Smooth muscle cell (in vitro differentiated cells): ENCODE measurements around the gene STUB1. TPM values are rescaled to one million over a fixed set of nuclear protein-coding genes. Genes with fewer than 3 reads are reported as not detected.

Source experiments
- DNase-seq: peaks from one replicate; lab custom pipeline; 2025; ENCODE audit not compliant: unreplicated experiment; lab: John Stamatoyannopoulos, UW
- H2AFZ ChIP-seq: fragments of 200-600 bp; sonication (generic); 2 replicates; pipeline ENCODE4 v1.6.0; 2016; ENCODE audit warnings: antibody characterized with exemption, low read depth, mild to moderate bottlenecking
- H3F3A ChIP-seq: fragments of 200-600 bp; sonication (generic); 2 replicates; pipeline ENCODE4 v1.6.0; 2017; ENCODE audit warnings: antibody characterized with exemption, low read depth
- H3K27ac ChIP-seq: fragments of 200-600 bp; sonication (generic); 2 replicates; pipeline ENCODE4 v1.5.1; 2016; ENCODE audit warnings: low read depth, mild to moderate bottlenecking
- H3K27me3 ChIP-seq: fragments of 200-600 bp; sonication (generic); 2 replicates; pipeline ENCODE4 v1.6.1; 2016; ENCODE audit warnings: low read depth, mild to moderate bottlenecking
- H3K36me3 ChIP-seq: fragments of 200-600 bp; sonication (generic); 2 replicates; pipeline ENCODE4 v1.5.1; 2016; ENCODE audit warnings: low read depth
- H3K4me1 ChIP-seq: fragments of 200-600 bp; sonication (generic); 2 replicates; pipeline ENCODE4 v1.5.1; 2016; ENCODE audit warnings: low read depth
- H3K4me2 ChIP-seq: fragments of 200-600 bp; sonication (generic); 2 replicates; pipeline ENCODE4 v1.6.0; 2016; ENCODE audit warnings: mild to moderate bottlenecking
- H3K4me3 ChIP-seq: fragments of 200-600 bp; sonication (generic); 2 replicates; pipeline ENCODE4 v1.5.1; 2016; ENCODE audit warnings: mild to moderate bottlenecking
- H3K79me2 ChIP-seq: fragments of 200-600 bp; sonication (generic); 2 replicates; pipeline ENCODE4 v1.6.0; 2016; ENCODE audit warnings: low read depth, mild to moderate bottlenecking
- H3K9ac ChIP-seq: fragments of 200-600 bp; sonication (generic); 2 replicates; pipeline ENCODE4 v1.6.0; 2016; ENCODE audit warnings: low read depth
- H3K9me3 ChIP-seq: fragments of 200-600 bp; sonication (generic); replicated peaks from 2 replicates; pipeline ENCODE4 v1.5.1; 2016; ENCODE audit warnings: low read depth
- H4K20me1 ChIP-seq: fragments of 200-600 bp; sonication (generic); 2 replicates; pipeline ENCODE4 v1.6.0; 2016; ENCODE audit warnings: low read depth
- WGBS: methylation state at CpG from one replicate; pipeline ENCODE4 v1.1.7; 2016; ENCODE audit warnings: low lambda C conversion rate; 5-methylcytosine and 5-hydroxymethylcytosine counted together
- polyA plus RNA-seq: library from polyadenylated mRNA; unstranded; fragments of >200 nt; fragmentation: Nextera tagmentation; extraction: Ambion mirVana; gene quantifications from 2 replicates; pipeline ENCODE4 v1.2.1, GENCODE V29; 2016
- total RNA-seq: library from RNA; depleted of rRNA; stranded (reverse); fragments of >200 nt; gene quantifications from 2 replicates; pipeline ENCODE4 v1.2.3, GENCODE V29; 2014
- TF ChIP-seq, protein P1 (sequence below): fragments of 200-600 bp; sonication (generic); IDR thresholded peaks from 2 replicates; pipeline ENCODE4 v1.5.1; 2017; ENCODE audit warnings: borderline replicate concordance, mild to moderate bottlenecking, antibody characterized with exemption; ENCODE audit not compliant: insufficient read depth, poor library complexity, severe bottlenecking

Gene STUB1
- total and polyA plus RNA-seq, 2 experiments from 2014 or later = 99.0 to 196 TPM

DNA sequence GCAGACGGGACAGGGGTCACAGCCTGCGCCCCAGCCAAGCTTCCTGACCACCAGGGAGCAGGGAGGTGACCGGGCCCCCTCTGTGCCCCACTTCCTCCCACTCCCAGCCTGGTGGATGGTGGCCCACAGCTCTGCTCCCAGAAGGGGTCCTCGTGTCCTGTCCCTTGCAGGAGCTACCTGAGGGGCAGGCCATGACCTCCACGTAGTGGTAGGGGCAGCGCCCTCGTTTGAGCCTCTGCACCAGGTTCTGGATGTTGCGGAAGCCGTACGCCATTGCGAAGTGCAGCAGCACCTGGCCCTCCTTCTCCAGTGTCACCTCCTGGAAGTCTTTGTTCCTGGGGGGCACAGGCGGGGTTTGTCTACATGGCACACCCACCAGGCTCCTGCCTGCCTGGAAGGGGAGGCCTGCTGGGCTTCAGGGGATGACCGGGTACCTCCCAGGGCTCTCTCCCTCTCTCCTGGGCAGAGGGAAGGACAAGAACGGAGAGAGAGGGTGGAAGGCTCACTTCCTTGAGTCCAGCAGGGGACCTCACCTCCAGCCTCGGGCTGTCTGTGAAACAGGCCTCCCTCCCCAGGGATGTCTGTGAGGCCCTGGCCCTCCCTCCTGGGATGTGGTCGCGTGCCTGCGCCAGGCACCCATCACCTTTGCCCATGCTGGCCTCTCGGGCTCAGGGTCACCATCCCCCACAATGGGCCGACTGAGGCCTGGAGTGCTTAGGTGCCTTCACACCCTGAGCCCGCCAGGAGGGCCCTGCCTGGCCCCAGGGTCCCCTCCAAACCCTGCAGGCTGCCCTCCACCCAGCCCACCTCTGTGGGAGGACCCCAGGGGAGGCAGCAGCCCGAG, 50.7 kb downstream of the STUB1 start:
- H3K36me3 ChIP-seq = no peaks in the 10 kb centered on the region
- no peak overlapping the region for H3K4me2 ChIP-seq
- WGBS = 93% methylated on average over 22 of the region's 22 CpGs
- no peak overlapping the region for H3K4me3 ChIP-seq
- H3F3A ChIP-seq = peaks cover 4% of the 10 kb centered on the region
- TF ChIP-seq, protein P1, sequence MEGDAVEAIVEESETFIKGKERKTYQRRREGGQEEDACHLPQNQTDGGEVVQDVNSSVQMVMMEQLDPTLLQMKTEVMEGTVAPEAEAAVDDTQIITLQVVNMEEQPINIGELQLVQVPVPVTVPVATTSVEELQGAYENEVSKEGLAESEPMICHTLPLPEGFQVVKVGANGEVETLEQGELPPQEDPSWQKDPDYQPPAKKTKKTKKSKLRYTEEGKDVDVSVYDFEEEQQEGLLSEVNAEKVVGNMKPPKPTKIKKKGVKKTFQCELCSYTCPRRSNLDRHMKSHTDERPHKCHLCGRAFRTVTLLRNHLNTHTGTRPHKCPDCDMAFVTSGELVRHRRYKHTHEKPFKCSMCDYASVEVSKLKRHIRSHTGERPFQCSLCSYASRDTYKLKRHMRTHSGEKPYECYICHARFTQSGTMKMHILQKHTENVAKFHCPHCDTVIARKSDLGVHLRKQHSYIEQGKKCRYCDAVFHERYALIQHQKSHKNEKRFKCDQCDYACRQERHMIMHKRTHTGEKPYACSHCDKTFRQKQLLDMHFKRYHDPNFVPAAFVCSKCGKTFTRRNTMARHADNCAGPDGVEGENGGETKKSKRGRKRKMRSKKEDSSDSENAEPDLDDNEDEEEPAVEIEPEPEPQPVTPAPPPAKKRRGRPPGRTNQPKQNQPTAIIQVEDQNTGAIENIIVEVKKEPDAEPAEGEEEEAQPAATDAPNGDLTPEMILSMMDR = no peak
- no peak overlapping the region for H3K27ac ChIP-seq
- H2AFZ ChIP-seq = no peak overlapping the region
- H3K4me1 ChIP-seq = peaks cover 10% of the 10 kb centered on the region
- no peaks in the 10 kb centered on the region for H3K27me3 ChIP-seq
- no peaks in the 10 kb centered on the region for H4K20me1 ChIP-seq
- no peak overlapping the region for H3K9ac ChIP-seq
- H3K79me2 ChIP-seq = no peaks in the 10 kb centered on the region
- no peak for DNase-seq
- no peaks in the 10 kb centered on the region for H3K9me3 ChIP-seq

DNA sequence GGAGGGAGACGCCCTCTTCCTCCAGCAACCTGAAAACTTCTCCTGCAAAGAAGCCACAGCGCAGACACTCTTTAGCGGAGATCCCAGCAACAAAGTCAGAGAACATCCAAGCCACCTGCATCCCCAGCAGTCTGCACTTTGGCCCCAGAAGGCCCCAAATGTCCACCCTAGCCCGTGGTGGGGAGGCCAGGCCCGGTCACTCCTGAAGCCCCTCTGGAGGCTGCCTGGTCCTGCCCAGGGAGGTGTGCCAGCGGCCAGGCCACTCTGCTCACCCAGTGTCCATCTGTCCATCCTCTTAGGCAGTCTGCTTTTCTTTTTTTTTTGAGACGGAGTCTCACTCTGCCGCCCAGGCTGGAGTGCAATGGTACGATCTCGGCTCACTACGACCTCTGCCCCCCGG, 52.1 kb downstream of the STUB1 start:
- H3K36me3 ChIP-seq = no peaks in the 10 kb centered on the region
- no peaks in the 10 kb centered on the region for H3K9me3 ChIP-seq
- WGBS = 98% methylated on average over 12 of the region's 12 CpGs
- H2AFZ ChIP-seq = no peak overlapping the region
- no peak overlapping the region for H3K9ac ChIP-seq
- no peaks in the 10 kb centered on the region for H3K27me3 ChIP-seq
- H3K79me2 ChIP-seq = no peaks in the 10 kb centered on the region
- DNase-seq = no peak
- H3F3A ChIP-seq = no peaks in the 10 kb centered on the region
- H3K4me3 ChIP-seq = no peak overlapping the region
- no peak overlapping the region for H3K27ac ChIP-seq
- H3K4me1 ChIP-seq = peaks cover 9% of the 10 kb centered on the region
- H3K4me2 ChIP-seq = no peak overlapping the region
- TF ChIP-seq, protein P1 = no peak
- no peaks in the 10 kb centered on the region for H4K20me1 ChIP-seq

Other genes with a start within 250 kb of the STUB1 start
- gene CAPN15, start 152.7 kb upstream of the STUB1 start, total RNA-seq = 8.6 and 14.7 TPM in 2 replicates
- gene CAPN15, start 152.7 kb upstream of the STUB1 start, polyA plus RNA-seq = 18.7 and 23.6 TPM in 2 replicates
- gene PRR35, start 120.0 kb upstream of the STUB1 start, total RNA-seq = not detected in 2 replicates
- not detected in 2 replicates for gene PRR35, start 120.0 kb upstream of the STUB1 start, polyA plus RNA-seq
- gene NHLRC4, start 113.4 kb upstream of the STUB1 start, total RNA-seq = 0.18 and 0.63 TPM in 2 replicates
- gene NHLRC4, start 113.4 kb upstream of the STUB1 start, polyA plus RNA-seq = 0.85 and 2.6 TPM in 2 replicates
- gene PIGQ, start 110.4 kb upstream of the STUB1 start, total RNA-seq = 21.0 and 30.1 TPM in 2 replicates
- 45.7 and 51.0 TPM in 2 replicates for gene PIGQ, start 110.4 kb upstream of the STUB1 start, polyA plus RNA-seq
- 14.7 and 21.2 TPM in 2 replicates for gene RAB40C, start 90.3 kb upstream of the STUB1 start, total RNA-seq
- gene RAB40C, start 90.3 kb upstream of the STUB1 start, polyA plus RNA-seq = 27.0 and 28.3 TPM in 2 replicates
- gene WFIKKN1, start 49.4 kb upstream of the STUB1 start, total RNA-seq = 1.5 TPM in 1 of 2 replicates, not detected in the other
- 0.77 and 0.83 TPM in 2 replicates for gene WFIKKN1, start 49.4 kb upstream of the STUB1 start, polyA plus RNA-seq
- gene METTL26, start 44.1 kb upstream of the STUB1 start, total RNA-seq = 134 and 158 TPM in 2 replicates
- 227 and 238 TPM in 2 replicates for gene METTL26, start 44.1 kb upstream of the STUB1 start, polyA plus RNA-seq
- gene MCRIP2, start 38.6 kb upstream of the STUB1 start, total RNA-seq = 7.7 and 11.9 TPM in 2 replicates
- 34.7 and 45.8 TPM in 2 replicates for gene MCRIP2, start 38.6 kb upstream of the STUB1 start, polyA plus RNA-seq
- 6.8 and 8.4 TPM in 2 replicates for gene WDR90, start 31.0 kb upstream of the STUB1 start, total RNA-seq
- gene WDR90, start 31.0 kb upstream of the STUB1 start, polyA plus RNA-seq = 10.4 and 24.6 TPM in 2 replicates
- 41.4 and 44.5 TPM in 2 replicates for gene RHOT2, start 12.3 kb upstream of the STUB1 start, total RNA-seq
- gene RHOT2, start 12.3 kb upstream of the STUB1 start, polyA plus RNA-seq = 148 and 152 TPM in 2 replicates
- gene RHBDL1, start 4.7 kb upstream of the STUB1 start, total RNA-seq = 2.7 and 4.5 TPM in 2 replicates
- 2.6 and 3.7 TPM in 2 replicates for gene RHBDL1, start 4.7 kb upstream of the STUB1 start, polyA plus RNA-seq
- gene JMJD8, start 3.9 kb downstream of the STUB1 start, total RNA-seq = 42.9 and 47.9 TPM in 2 replicates
- 92.5 and 95.1 TPM in 2 replicates for gene JMJD8, start 3.9 kb downstream of the STUB1 start, polyA plus RNA-seq
- gene WDR24, start 10.0 kb downstream of the STUB1 start, total RNA-seq = 4.7 and 10.6 TPM in 2 replicates
- 19.3 and 22.2 TPM in 2 replicates for gene WDR24, start 10.0 kb downstream of the STUB1 start, polyA plus RNA-seq
- 0.76 TPM in 1 of 2 replicates, not detected in the other for gene FBXL16, start 25.4 kb downstream of the STUB1 start, total RNA-seq
- 0.17 TPM in 1 of 2 replicates, not detected in the other for gene FBXL16, start 25.4 kb downstream of the STUB1 start, polyA plus RNA-seq
- gene METRN, start 34.7 kb downstream of the STUB1 start, total RNA-seq = 30.6 and 39.6 TPM in 2 replicates
- gene METRN, start 34.7 kb downstream of the STUB1 start, polyA plus RNA-seq = 170 and 193 TPM in 2 replicates
- 11.9 and 15.6 TPM in 2 replicates for gene ANTKMT, start 40.7 kb downstream of the STUB1 start, total RNA-seq
- gene ANTKMT, start 40.7 kb downstream of the STUB1 start, polyA plus RNA-seq = 39.8 and 40.9 TPM in 2 replicates
- gene CCDC78, start 46.0 kb downstream of the STUB1 start, total RNA-seq = 2.8 TPM in 1 of 2 replicates, not detected in the other
- 3.4 and 4.7 TPM in 2 replicates for gene CCDC78, start 46.0 kb downstream of the STUB1 start, polyA plus RNA-seq
- 3.2 and 15.4 TPM in 2 replicates for gene HAGHL, start 46.7 kb downstream of the STUB1 start, total RNA-seq
- 23.1 and 24.6 TPM in 2 replicates for gene HAGHL, start 46.7 kb downstream of the STUB1 start, polyA plus RNA-seq
- 19.7 and 33.5 TPM in 2 replicates for gene CIAO3, start 60.6 kb downstream of the STUB1 start, total RNA-seq
- 35.6 and 39.6 TPM in 2 replicates for gene CIAO3, start 60.6 kb downstream of the STUB1 start, polyA plus RNA-seq
- 0.18 and 3.7 TPM in 2 replicates for gene MSLN, start 80.3 kb downstream of the STUB1 start, total RNA-seq
- 0.26 and 1.2 TPM in 2 replicates for gene MSLN, start 80.3 kb downstream of the STUB1 start, polyA plus RNA-seq
- gene RPUSD1, start 108.0 kb downstream of the STUB1 start, total RNA-seq = 7.8 and 20.8 TPM in 2 replicates
- gene RPUSD1, start 108.0 kb downstream of the STUB1 start, polyA plus RNA-seq = 20.8 and 27.4 TPM in 2 replicates
- gene CHTF18, start 108.2 kb downstream of the STUB1 start, total RNA-seq = 11.4 and 27.2 TPM in 2 replicates
- 33.2 and 39.8 TPM in 2 replicates for gene CHTF18, start 108.2 kb downstream of the STUB1 start, polyA plus RNA-seq
- not detected in 2 replicates for gene GNG13, start 120.3 kb downstream of the STUB1 start, total RNA-seq
- not detected in 2 replicates for gene GNG13, start 120.3 kb downstream of the STUB1 start, polyA plus RNA-seq